HG02571 (cell line): ENCODE results near the gene PTPRN.

Experiments
- ATAC-seq: cut with Tn5 transposase; IDR thresholded peaks from one replicate; pipeline ENCODE4 v1.9.1; 2021; ENCODE audit warnings: mild to moderate bottlenecking, moderate library complexity; ENCODE audit not compliant: unreplicated experiment

The PTPRN gene

DNA sequence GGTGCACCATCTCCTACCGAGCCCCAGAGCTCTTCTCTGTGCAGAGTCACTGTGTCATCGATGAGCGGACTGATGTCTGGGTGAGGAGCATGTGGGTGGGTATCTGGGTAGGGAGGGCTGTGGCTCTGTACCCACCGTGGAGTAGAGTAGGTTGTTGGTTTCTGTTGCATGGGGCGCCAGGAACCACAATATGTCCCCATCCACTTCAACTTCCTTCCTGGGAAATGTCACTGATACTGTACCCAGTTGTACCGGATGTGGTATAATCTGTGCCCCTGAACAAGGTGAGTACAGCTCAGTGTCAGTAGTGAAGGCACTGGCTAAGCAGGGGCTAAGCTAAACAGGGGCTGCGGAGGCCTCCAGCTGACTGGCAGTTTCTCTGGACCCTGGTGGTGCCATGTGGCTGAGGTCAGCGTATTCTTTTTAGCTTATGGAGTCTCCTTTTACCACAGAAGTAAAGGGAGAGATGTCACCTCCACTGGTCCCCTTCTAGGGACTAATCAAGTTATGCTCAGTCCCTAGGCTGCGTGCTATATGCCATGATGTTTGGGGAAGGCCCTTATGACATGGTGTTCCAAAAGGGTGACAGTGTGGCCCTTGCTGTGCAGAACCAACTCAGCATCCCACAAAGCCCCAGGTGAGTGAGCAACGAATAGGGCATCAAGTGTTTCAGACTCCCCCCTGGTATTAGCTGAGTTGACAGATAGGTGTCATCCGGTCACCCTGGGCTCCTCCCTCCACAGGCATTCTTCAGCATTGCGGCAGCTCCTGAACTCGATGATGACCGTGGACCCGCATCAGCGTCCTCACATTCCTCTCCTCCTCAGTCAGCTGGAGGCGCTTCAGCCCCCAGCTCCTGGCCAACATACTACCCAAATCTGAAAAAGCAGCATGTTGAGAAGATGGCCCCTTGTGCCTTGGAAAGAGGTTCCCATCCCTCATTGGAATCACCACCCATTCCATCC is 61.2 kb downstream of the PTPRN start:
- no peak for ATAC-seq

- no peak for ATAC-seq
These were observed 62.6 kb downstream of the PTPRN start for GRCh38 chr2:219246559-219246958.

DNA sequence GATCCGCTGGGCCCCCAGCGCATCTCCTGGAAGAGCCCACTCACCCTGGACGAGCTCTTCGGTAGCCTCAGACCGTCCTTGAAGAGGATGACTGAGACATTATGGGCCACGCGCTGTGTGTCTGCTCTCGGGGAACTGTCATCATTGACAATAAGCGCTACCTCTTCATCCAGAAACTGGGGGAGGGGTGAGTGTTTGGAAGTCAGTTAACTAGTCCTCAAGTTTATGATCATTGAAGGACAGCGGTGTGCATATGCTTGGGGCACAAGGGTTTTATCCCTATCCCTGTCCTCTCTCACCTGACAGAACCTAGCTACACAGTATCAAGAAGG is 63.3 kb downstream of the PTPRN start:
- ATAC-seq, result no peak

GRCh38 chr2:219245148-219245898 is 63.9 kb downstream of the PTPRN start, which contains the start of the genes GLB1L and STK16:
TSS of gene GLB1L (minus strand) at chr2:219245444. CDS start at chr2:219243573, 1,871 bp downstream.
TSS of gene STK16 (plus strand) at chr2:219245479. CDS start at chr2:219246000, 521 bp downstream.
- ATAC-seq, result peak; percentile 68

DNA sequence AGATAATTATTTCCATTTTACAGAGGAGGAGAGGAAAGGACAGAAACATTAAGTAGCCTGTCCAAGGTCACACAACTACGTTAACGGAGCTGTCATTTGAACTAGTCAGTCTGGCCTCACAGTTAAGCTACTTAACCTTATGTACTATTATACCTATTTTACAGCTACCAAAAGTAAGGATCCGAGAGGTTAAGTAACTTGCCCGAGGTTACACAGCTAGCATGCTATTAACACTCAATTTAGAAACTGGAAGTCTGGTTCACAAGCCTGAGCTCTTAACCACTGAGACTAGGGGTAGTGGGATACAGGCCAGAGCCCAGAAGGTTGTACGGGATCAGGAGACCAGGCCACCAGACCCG is 64.4 kb downstream of the PTPRN start:
- no peak for ATAC-seq

- ATAC-seq, result no peak
These were observed 65.9 kb downstream of the PTPRN start for GRCh38 chr2:219243291-219243761.
